DND-41 (cell line): ENCODE results near the gene RTN4RL2.

Experiments
- EZH2 ChIP-seq: IDR thresholded peaks from 3 replicates; pipeline ENCODE4 v1.6.1; 2012; ENCODE audit warnings: borderline replicate concordance, low read depth, mild to moderate bottlenecking, moderate library complexity, low read length, inconsistent platforms; ENCODE audit not compliant: severe bottlenecking
- TF ChIP-seq, protein P1 (sequence below): IDR thresholded peaks from 2 replicates; pipeline ENCODE4 v1.5.1; 2012; ENCODE audit warnings: borderline replicate concordance, low read length, moderate library complexity, mild to moderate bottlenecking; ENCODE audit not compliant: poor library complexity, severe bottlenecking; ENCODE audit errors: extremely low read depth

DNA sequence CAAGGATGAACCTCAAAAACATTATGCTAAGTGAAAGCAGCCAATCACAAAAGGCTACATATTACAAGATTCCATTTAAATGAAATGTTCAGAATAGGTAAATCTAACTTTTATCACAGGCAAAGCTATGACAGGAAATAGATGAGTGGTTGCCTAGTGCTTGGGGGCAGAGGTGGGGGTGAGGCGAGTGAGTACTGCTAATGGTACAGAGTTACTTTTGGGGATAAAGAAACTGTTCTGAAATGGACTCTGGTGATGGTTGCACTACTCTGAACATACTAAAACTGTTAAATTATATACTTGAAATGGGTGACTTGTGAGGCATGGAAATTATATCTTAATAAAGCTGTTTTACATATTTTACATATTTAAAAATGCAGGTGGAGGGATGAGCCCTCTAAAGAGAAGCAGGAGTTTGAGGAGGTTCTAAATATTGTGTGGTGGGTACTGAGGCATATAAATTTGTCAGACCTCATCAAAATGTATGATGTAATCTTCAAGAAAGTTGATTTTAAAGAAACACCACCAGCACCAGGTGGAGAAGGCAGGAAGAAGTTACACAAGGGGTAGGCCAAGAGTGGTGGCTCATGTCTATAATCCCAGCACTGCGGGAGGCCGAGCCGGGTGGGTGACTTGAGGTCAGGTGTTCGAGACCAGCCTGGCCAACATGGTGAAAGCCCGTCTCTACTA is 51.6 kb downstream of the RTN4RL2 start:
- TF ChIP-seq, protein P1, sequence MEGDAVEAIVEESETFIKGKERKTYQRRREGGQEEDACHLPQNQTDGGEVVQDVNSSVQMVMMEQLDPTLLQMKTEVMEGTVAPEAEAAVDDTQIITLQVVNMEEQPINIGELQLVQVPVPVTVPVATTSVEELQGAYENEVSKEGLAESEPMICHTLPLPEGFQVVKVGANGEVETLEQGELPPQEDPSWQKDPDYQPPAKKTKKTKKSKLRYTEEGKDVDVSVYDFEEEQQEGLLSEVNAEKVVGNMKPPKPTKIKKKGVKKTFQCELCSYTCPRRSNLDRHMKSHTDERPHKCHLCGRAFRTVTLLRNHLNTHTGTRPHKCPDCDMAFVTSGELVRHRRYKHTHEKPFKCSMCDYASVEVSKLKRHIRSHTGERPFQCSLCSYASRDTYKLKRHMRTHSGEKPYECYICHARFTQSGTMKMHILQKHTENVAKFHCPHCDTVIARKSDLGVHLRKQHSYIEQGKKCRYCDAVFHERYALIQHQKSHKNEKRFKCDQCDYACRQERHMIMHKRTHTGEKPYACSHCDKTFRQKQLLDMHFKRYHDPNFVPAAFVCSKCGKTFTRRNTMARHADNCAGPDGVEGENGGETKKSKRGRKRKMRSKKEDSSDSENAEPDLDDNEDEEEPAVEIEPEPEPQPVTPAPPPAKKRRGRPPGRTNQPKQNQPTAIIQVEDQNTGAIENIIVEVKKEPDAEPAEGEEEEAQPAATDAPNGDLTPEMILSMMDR = no peak
- TF ChIP-seq EZH2 = no peak
